Mammary epithelial cell (primary cell): Measurements from ENCODE around the gene UMOD.

Experiments
- CTCF ChIP-seq, 2 donors: IDR thresholded peaks in 1 of 2; conservative IDR thresholded peaks in 1 of 2; 2 replicates each; pipeline ENCODE4 v1.5.1; 2011 to 2012; ENCODE audit warnings: inconsistent platforms in 2 of 2, low read length in 2 of 2, mild to moderate bottlenecking in 2 of 2, control low read depth in 1 of 2, low read depth in 1 of 2; ENCODE audit not compliant: insufficient read depth in 1 of 2; ENCODE audit errors: extremely low read depth in 1 of 2
- EZH2 ChIP-seq: IDR thresholded peaks from 2 replicates; pipeline ENCODE4 v1.6.1; 2012; ENCODE audit warnings: low read length, inconsistent platforms, borderline replicate concordance

- TF ChIP-seq CTCF (conservative IDR thresholded peaks at IDR 0.05 in 1 of 2, IDR thresholded peaks at IDR 0.05 in 1 of 2; ENCODE audit: extremely low read depth in 1 of 2, insufficient read depth in 1 of 2, low read depth in 1 of 2, low read length in 2 of 2) (no peak), EZH2 (no peak)
Measured at GRCh38 chr16:20363191-20363590, 10.7 kb upstream of the UMOD start.
